Neural cell (in vitro differentiated cells): Measurements from ENCODE around the gene AQP5. TPM values are rescaled to one million over a fixed set of nuclear protein-coding genes. Genes with fewer than 3 reads are reported as not detected.

Source experiments
- H2AFZ ChIP-seq: fragments of 200-600, 300-800 bp; sonication (generic), shearing (Covaris generic); 2 replicates; pipeline ENCODE4 v1.6.0; 2014; ENCODE audit warnings: low read depth, mild to moderate bottlenecking, antibody characterized with exemption, low read length, moderate library complexity
- H3F3A ChIP-seq: fragments of 200-600 bp; shearing (Covaris generic); 2 replicates; pipeline ENCODE4 v1.6.1; 2016; ENCODE audit warnings: mild to moderate bottlenecking, moderate library complexity, mixed read lengths, antibody characterized with exemption, low read length; ENCODE audit not compliant: insufficient read depth, poor library complexity, severe bottlenecking
- H3K27ac ChIP-seq: fragments of 200-600, 300-800 bp; sonication (generic), shearing (Covaris generic); 2 replicates; pipeline ENCODE4 v1.5.1; 2014; ENCODE audit warnings: mild to moderate bottlenecking, low read length, moderate library complexity
- H3K27me3 ChIP-seq: fragments of 300-800, 200-600 bp; sonication (generic), shearing (Covaris generic); 2 replicates; pipeline ENCODE4 v1.6.0; 2014; ENCODE audit warnings: mild to moderate bottlenecking, low read depth, low read length, moderate library complexity; ENCODE audit not compliant: insufficient read depth
- H3K36me3 ChIP-seq: fragments of 300-800, 200-600 bp; sonication (generic), shearing (Covaris generic); 2 replicates; pipeline ENCODE4 v1.5.1; 2014; ENCODE audit warnings: mild to moderate bottlenecking, antibody characterized with exemption, low read length, moderate library complexity; ENCODE audit not compliant: insufficient read depth
- H3K4me2 ChIP-seq: fragments of 300-800, 200-600 bp; sonication (generic), shearing (Covaris generic); 2 replicates; pipeline ENCODE4 v1.6.0; 2014; ENCODE audit warnings: mild to moderate bottlenecking, low read length
- H3K4me3 ChIP-seq: fragments of 300-800, 200-600 bp; sonication (generic), shearing (Covaris generic); 2 replicates; pipeline ENCODE4 v1.5.1; 2014; ENCODE audit warnings: mild to moderate bottlenecking, low read length, moderate library complexity
- H3K79me2 ChIP-seq: fragments of 200-600 bp; shearing (Covaris generic); replicated peaks from 2 replicates; pipeline ENCODE4 v1.6.0; 2014; ENCODE audit warnings: mild to moderate bottlenecking, low read length, moderate library complexity; ENCODE audit not compliant: insufficient read depth
- H3K9ac ChIP-seq: fragments of 300-800, 200-600 bp; sonication (generic), shearing (Covaris generic); 2 replicates; pipeline ENCODE4 v1.6.1; 2016; ENCODE audit warnings: mild to moderate bottlenecking, low read length, mixed read lengths
- H3K9me2 ChIP-seq: fragments of 200-600 bp; shearing (Covaris generic); 2 replicates; pipeline ENCODE4 v1.6.1; 2016; ENCODE audit warnings: mild to moderate bottlenecking, low read length, mixed read lengths; ENCODE audit not compliant: insufficient read depth
- H3K9me3 ChIP-seq: fragments of 200-600, 300-800 bp; sonication (generic), shearing (Covaris generic); 2 replicates; pipeline ENCODE4 v1.6.1; 2016; ENCODE audit warnings: mild to moderate bottlenecking, mixed run types, low read length, moderate library complexity, mixed read lengths
- H4K20me1 ChIP-seq: fragments of 200-600 bp; shearing (Covaris generic); 2 replicates; pipeline ENCODE4 v1.6.1; 2016; ENCODE audit warnings: mild to moderate bottlenecking, mixed run types; ENCODE audit not compliant: insufficient read depth
- CTCF ChIP-seq: fragments of 450-650 bp; IDR thresholded peaks from 2 replicates; pipeline ENCODE4 v1.5.1; 2014; ENCODE audit warnings: antibody characterized with exemption, mild to moderate bottlenecking, moderate library complexity; ENCODE audit not compliant: poor library complexity, severe bottlenecking
- EP300 ChIP-seq: fragments of 450-650 bp; conservative IDR thresholded peaks from 2 replicates; pipeline ENCODE4 v1.6.1; 2014; ENCODE audit warnings: antibody characterized with exemption, mild to moderate bottlenecking, moderate library complexity; ENCODE audit not compliant: poor library complexity, severe bottlenecking
- EZH2 ChIP-seq: fragments of 200-600, 300-800 bp; shearing (Covaris generic), sonication (generic); IDR thresholded peaks from 2 replicates; pipeline ENCODE4 v1.6.1; 2014; ENCODE audit warnings: antibody characterized with exemption, low read length, borderline replicate concordance, mild to moderate bottlenecking; ENCODE audit not compliant: insufficient read depth, poor library complexity, severe bottlenecking
- MXI1 ChIP-seq: fragments of 450-650 bp; conservative IDR thresholded peaks from 2 replicates; pipeline ENCODE4 v1.6.1; 2014; ENCODE audit warnings: antibody characterized with exemption, mild to moderate bottlenecking; ENCODE audit not compliant: poor library complexity, severe bottlenecking
- POLR2AphosphoS5 ChIP-seq: IDR thresholded peaks from 2 replicates; pipeline ENCODE4 v1.6.1; 2012
- RAD21 ChIP-seq: fragments of 450-650 bp; conservative IDR thresholded peaks from 2 replicates; pipeline ENCODE4 v1.6.1; 2014; ENCODE audit warnings: antibody characterized with exemption, mild to moderate bottlenecking, moderate library complexity
- SMC3 ChIP-seq: fragments of 450-650 bp; conservative IDR thresholded peaks from 2 replicates; pipeline ENCODE4 v1.6.1; 2014; ENCODE audit warnings: antibody characterized with exemption, mild to moderate bottlenecking, moderate library complexity; ENCODE audit not compliant: poor library complexity
- TAF1 ChIP-seq: IDR thresholded peaks from 2 replicates; pipeline ENCODE4 v1.6.1; 2012; ENCODE audit warnings: low read depth
- polyA minus RNA-seq: library from RNA; depleted of rRNA, polyadenylated mRNA; stranded (reverse); fragments of >200 nt; gene quantifications from 2 replicates; pipeline ENCODE4 v1.2.3, GENCODE V29; 2014
- polyA plus RNA-seq: library from polyadenylated mRNA; depleted of rRNA; stranded (reverse); fragments of >200 nt; gene quantifications from 2 replicates; pipeline ENCODE4 v1.2.3, GENCODE V29; 2014
- TF ChIP-seq, protein P1 (sequence below): IDR thresholded peaks from 2 replicates; pipeline ENCODE4 v1.6.1; 2012; ENCODE audit warnings: borderline replicate concordance

Gene AQP5
- polyA plus RNA-seq (not detected in 2 replicates), polyA minus RNA-seq (not detected in 2 replicates)

- Histone ChIP-seq H4K20me1 (no peaks in the 10 kb centered on the region), H3K4me2 (no peak within 1 kb of the TSS), H3K9me2 (no peaks in the 10 kb centered on the region), H3K9me3 (no peaks in the 10 kb centered on the region), H3K4me3 (peak within 1 kb of the TSS; percentile 49), H3K9ac (no peak within 1 kb of the TSS), H3K79me2 (no peaks in the 10 kb centered on the region), H3F3A (no peaks in the 10 kb centered on the region), H3K27ac (no peak within 1 kb of the TSS), H3K27me3 (peaks cover 32% of the 10 kb centered on the region), H3K36me3 (no peaks in the 10 kb centered on the region), H2AFZ (no peak within 1 kb of the TSS)
- TF ChIP-seq EZH2: peak; percentile 70
- TF ChIP-seq, protein P1, sequence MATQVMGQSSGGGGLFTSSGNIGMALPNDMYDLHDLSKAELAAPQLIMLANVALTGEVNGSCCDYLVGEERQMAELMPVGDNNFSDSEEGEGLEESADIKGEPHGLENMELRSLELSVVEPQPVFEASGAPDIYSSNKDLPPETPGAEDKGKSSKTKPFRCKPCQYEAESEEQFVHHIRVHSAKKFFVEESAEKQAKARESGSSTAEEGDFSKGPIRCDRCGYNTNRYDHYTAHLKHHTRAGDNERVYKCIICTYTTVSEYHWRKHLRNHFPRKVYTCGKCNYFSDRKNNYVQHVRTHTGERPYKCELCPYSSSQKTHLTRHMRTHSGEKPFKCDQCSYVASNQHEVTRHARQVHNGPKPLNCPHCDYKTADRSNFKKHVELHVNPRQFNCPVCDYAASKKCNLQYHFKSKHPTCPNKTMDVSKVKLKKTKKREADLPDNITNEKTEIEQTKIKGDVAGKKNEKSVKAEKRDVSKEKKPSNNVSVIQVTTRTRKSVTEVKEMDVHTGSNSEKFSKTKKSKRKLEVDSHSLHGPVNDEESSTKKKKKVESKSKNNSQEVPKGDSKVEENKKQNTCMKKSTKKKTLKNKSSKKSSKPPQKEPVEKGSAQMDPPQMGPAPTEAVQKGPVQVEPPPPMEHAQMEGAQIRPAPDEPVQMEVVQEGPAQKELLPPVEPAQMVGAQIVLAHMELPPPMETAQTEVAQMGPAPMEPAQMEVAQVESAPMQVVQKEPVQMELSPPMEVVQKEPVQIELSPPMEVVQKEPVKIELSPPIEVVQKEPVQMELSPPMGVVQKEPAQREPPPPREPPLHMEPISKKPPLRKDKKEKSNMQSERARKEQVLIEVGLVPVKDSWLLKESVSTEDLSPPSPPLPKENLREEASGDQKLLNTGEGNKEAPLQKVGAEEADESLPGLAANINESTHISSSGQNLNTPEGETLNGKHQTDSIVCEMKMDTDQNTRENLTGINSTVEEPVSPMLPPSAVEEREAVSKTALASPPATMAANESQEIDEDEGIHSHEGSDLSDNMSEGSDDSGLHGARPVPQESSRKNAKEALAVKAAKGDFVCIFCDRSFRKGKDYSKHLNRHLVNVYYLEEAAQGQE: no peak
These were observed at the start of gene AQP5 for GRCh38 chr12:49961111-49961922. AQP5 (plus strand) TSS chr12:49961872; CDS start chr12:49962018, 146 bp downstream.

DNA sequence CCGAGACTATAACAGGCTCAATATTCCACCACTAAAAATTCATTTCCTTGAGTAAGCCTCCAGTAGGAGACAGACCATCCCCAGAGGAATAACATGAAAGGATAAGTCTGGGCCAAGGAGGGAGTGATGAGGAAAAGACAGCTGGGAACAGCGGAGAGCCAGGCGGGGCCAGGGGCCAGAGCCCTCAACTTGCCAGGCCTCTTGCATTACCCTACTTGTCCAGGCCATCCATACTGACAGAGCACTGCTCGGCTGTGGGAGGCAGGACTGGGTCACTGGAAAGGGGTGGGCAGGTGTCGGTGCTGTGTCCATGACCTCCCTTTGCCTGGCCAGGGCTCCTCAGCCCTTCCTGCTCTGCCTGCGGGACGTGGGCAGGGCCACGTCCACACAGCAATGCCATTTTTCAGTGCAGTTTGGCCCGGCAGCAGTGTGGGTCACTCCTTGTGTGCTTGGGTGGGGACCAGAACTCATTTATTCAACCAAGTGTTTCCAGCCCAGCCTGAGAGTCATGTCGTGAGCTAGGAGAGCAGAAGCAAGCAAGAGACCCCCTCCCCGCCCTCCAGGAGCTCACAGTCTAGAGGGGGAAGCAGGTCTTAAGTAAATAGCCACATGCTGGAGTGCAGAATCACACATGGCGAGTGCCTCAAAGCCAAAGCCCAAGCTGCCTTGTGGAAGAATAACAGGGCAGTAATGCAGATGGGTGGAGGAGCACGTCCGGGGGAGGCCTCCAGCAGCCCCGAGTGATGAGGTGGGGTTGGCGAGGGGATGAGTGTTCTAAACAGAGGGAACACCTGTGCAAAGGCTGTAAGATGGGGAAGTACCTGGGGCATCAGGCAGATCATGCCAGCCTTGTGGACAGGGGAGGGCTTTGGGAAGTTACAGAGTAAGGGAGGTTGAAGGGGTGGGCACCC is 49.1 kb upstream of the AQP5 start:
- no peaks in the 10 kb centered on the region for H3F3A ChIP-seq
- no peak overlapping the region for H2AFZ ChIP-seq
- no peaks in the 10 kb centered on the region for H3K27me3 ChIP-seq
- H3K79me2 ChIP-seq: no peaks in the 10 kb centered on the region
- no peak for TF ChIP-seq CTCF
- TF ChIP-seq EZH2: no peak
- no peak for TF ChIP-seq RAD21
- TF ChIP-seq SMC3: no peak
- TF ChIP-seq MXI1: no peak
- TF ChIP-seq TAF1: no peak
- no peak for TF ChIP-seq POLR2AphosphoS5
- TF ChIP-seq, protein P1: no peak
- no peak for TF ChIP-seq EP300
- no peak overlapping the region for H3K27ac ChIP-seq
- no peaks in the 10 kb centered on the region for H3K9me3 ChIP-seq
- H3K4me3 ChIP-seq: no peak overlapping the region
- H3K36me3 ChIP-seq: no peaks in the 10 kb centered on the region
- H3K9me2 ChIP-seq: no peaks in the 10 kb centered on the region
- H3K9ac ChIP-seq: no peak overlapping the region
- H3K4me2 ChIP-seq: no peak overlapping the region
- H4K20me1 ChIP-seq: no peaks in the 10 kb centered on the region
